CD4-positive, alpha-beta T cell (primary cell): ENCODE data around the gene GPATCH2L. TPM values are rescaled to one million over a fixed set of nuclear protein-coding genes. Genes with fewer than 3 reads are reported as not detected.

Source experiments
- ATAC-seq: fragments of 200-7000 bp; cut with Tn5 transposase; one replicate; pipeline ENCODE4 v1.10.0; 2022; ENCODE audit warnings: mild to moderate bottlenecking; ENCODE audit not compliant: poor library complexity
- CTCF ChIA-PET: fragments of 350-600 bp; sonication (Branson Sonifier 250); formaldehyde crosslinking; loops from one replicate; lab custom pipeline; 2021; ENCODE audit warnings: antibody characterized with exemption, inconsistent platforms; lab: Charles Lee
- POLR2A ChIA-PET: fragments of 350-600 bp; sonication (Branson Sonifier 250); formaldehyde crosslinking; loops from one replicate; lab custom pipeline; 2021; ENCODE audit warnings: antibody characterized with exemption, inconsistent platforms; lab: Charles Lee
- DNase-seq, 14 experiments: peaks; one replicate each; pipeline ENCODE4 v3.0.0-alpha.2; 2013 to 2020; ENCODE audit warnings: mixed read lengths in 2 of 14
- H3K27ac ChIP-seq, 2 donors: one replicate each; pipeline versions ENCODE4 v1.5.1 to v1.7.0; 2013; ENCODE audit warnings: low read length in 2 of 2, low read depth in 1 of 2, mild to moderate bottlenecking in 1 of 2
- H3K27me3 ChIP-seq, 2 experiments: 1 replicate in 1 of 2; 2 replicates in 1 of 2; pipeline versions ENCODE4 v1.6.1 to v1.7.0; 2013; ENCODE audit warnings: low read length in 2 of 2, control low read depth in 1 of 2, mild to moderate bottlenecking in 1 of 2, moderate library complexity in 1 of 2; ENCODE audit not compliant: insufficient read depth in 2 of 2, control insufficient read depth in 1 of 2
- H3K36me3 ChIP-seq: one replicate; pipeline ENCODE4 v1.6.1; 2013; ENCODE audit warnings: low read length, control low read depth; ENCODE audit not compliant: insufficient read depth
- H3K4me1 ChIP-seq: one replicate; pipeline ENCODE4 v1.6.1; 2013; ENCODE audit warnings: low read length, control low read depth; ENCODE audit not compliant: insufficient read depth
- H3K4me3 ChIP-seq: one replicate; pipeline ENCODE4 v1.5.1; 2013; ENCODE audit warnings: mild to moderate bottlenecking, low read length, moderate library complexity
- H3K9me3 ChIP-seq, 2 experiments: 1 replicate in 1 of 2; 2 replicates in 1 of 2; pipeline versions ENCODE4 v1.6.1 to v1.7.0; 2013; ENCODE audit warnings: low read length in 2 of 2, mild to moderate bottlenecking in 2 of 2, control low read depth in 1 of 2, moderate library complexity in 1 of 2; ENCODE audit not compliant: control insufficient read depth in 1 of 2, insufficient read depth in 1 of 2
- H3K27ac Mint-ChIP-seq: one replicate; pipeline ENCODE4 v1.8.0; 2020; ENCODE audit warnings: mixed read lengths
- H3K27me3 Mint-ChIP-seq: one replicate; pipeline ENCODE4 v1.8.0; 2021; ENCODE audit warnings: mixed read lengths
- H3K36me3 Mint-ChIP-seq: one replicate; pipeline ENCODE4 v1.8.0; 2021; ENCODE audit warnings: low read depth, mixed read lengths
- H3K4me1 Mint-ChIP-seq: one replicate; pipeline ENCODE4 v1.8.0; 2021; ENCODE audit warnings: low read depth, mixed read lengths
- H3K4me3 Mint-ChIP-seq: one replicate; pipeline ENCODE4 v1.8.0; 2020; ENCODE audit warnings: mild to moderate bottlenecking, mixed read lengths
- H3K9me3 Mint-ChIP-seq: one replicate; pipeline ENCODE4 v1.8.0; 2020; ENCODE audit warnings: mixed read lengths
- intact Hi-C, 2 experiments: fragments of 100-400 bp; cut with DNase I in 1 of 2; cut with micrococcal nuclease in 1 of 2; formaldehyde crosslinking; loops; one replicate each; pipeline versions ENCODE4 v1.15.1 to v1.9.0; 2023 to 2025; cut with DNase I, micrococcal nuclease
- total RNA-seq, 174 experiments: library from RNA in 2 of 174; stranded (reverse) in 2 of 174; gene quantifications; one replicate each; pipeline ENCODE4 v1.2.3 and lab custom pipeline; 2021 to 2026
- TF ChIP-seq, protein P1 (sequence below): fragments of 200-600 bp; IDR thresholded peaks from one replicate; pipeline ENCODE4 v1.8.0; 2022; ENCODE audit warnings: antibody characterized with exemption, mild to moderate bottlenecking

The GPATCH2L gene
- total RNA-seq, 2 experiments from 2014 or later, result 56.0 to 61.5 TPM

DNA sequence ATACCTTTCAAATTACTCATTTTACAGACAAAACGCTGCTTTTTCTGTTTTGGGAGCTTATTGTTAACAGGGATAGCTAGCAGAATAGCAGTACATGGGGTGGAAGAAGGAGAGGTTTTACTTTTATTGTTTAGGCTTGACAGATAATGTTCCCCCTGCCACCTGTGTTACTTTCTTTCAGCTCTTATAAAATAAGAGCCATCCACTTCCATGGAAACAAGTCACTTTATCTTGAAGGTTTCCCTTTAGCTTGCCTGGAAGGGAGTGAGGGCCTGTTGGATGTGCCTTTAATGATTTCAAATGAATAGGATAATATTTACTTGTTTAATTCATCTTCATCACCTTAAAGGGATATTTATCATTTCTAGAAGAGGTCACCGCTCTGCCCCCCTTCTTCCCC lies 23.3 kb downstream of the GPATCH2L start:
- Histone ChIP-seq H3K36me3 (peaks cover 72% of the 10 kb centered on the region), H3K4me1 (no peaks in the 10 kb centered on the region), H3K27ac (no peak overlapping the region), H3K9me3 (no peaks in the 10 kb centered on the region), H3K27me3 (no peaks in the 10 kb centered on the region), H3K4me3 (no peak overlapping the region)
- ATAC-seq, result no peak
- Mint-ChIP-seq H3K27me3 (no peaks in the 10 kb centered on the region), H3K4me1 (peaks cover 18% of the 10 kb centered on the region), H3K4me3 (no peak overlapping the region), H3K27ac (no peak overlapping the region), H3K9me3 (no peaks in the 10 kb centered on the region), H3K36me3 (peaks cover 90% of the 10 kb centered on the region)
- no peak for DNase-seq
- ChIA-PET CTCF (no interaction called here), POLR2A (interaction anchor here (0.6 kb wide), 1 partner anchor 987 kb away, joined by 4 read pairs; no protein-coding TSS in a partner anchor)
- TF ChIP-seq, protein P1, sequence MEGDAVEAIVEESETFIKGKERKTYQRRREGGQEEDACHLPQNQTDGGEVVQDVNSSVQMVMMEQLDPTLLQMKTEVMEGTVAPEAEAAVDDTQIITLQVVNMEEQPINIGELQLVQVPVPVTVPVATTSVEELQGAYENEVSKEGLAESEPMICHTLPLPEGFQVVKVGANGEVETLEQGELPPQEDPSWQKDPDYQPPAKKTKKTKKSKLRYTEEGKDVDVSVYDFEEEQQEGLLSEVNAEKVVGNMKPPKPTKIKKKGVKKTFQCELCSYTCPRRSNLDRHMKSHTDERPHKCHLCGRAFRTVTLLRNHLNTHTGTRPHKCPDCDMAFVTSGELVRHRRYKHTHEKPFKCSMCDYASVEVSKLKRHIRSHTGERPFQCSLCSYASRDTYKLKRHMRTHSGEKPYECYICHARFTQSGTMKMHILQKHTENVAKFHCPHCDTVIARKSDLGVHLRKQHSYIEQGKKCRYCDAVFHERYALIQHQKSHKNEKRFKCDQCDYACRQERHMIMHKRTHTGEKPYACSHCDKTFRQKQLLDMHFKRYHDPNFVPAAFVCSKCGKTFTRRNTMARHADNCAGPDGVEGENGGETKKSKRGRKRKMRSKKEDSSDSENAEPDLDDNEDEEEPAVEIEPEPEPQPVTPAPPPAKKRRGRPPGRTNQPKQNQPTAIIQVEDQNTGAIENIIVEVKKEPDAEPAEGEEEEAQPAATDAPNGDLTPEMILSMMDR, result no peak
- intact Hi-C loops, result no loop called here

- H3K9me3 ChIP-seq, result no peaks in the 10 kb centered on the region
- Mint-ChIP-seq H3K36me3 (peaks cover 90% of the 10 kb centered on the region), H3K27me3 (no peaks in the 10 kb centered on the region), H3K4me3 (no peak overlapping the region), H3K27ac (no peak overlapping the region), H3K9me3 (no peaks in the 10 kb centered on the region), H3K4me1 (peaks cover 8% of the 10 kb centered on the region)
- no peak for ATAC-seq
- ChIA-PET CTCF (no interaction called here), POLR2A (interaction anchor here (0.6 kb wide), 1 partner anchor 986 kb away, joined by 4 read pairs; no protein-coding TSS in a partner anchor)
- no peak overlapping the region for H3K4me3 ChIP-seq
- H3K27me3 ChIP-seq, result no peaks in the 10 kb centered on the region
- H3K36me3 ChIP-seq, result peaks cover 76% of the 10 kb centered on the region
- intact Hi-C loops, result no loop called here
- H3K4me1 ChIP-seq, result no peaks in the 10 kb centered on the region
- no peak overlapping the region for H3K27ac ChIP-seq
- DNase-seq, result no peak
- TF ChIP-seq, protein P1, result no peak
Observed at GRCh38 chr14:76175942-76176341, 24.2 kb downstream of the GPATCH2L start.

DNA sequence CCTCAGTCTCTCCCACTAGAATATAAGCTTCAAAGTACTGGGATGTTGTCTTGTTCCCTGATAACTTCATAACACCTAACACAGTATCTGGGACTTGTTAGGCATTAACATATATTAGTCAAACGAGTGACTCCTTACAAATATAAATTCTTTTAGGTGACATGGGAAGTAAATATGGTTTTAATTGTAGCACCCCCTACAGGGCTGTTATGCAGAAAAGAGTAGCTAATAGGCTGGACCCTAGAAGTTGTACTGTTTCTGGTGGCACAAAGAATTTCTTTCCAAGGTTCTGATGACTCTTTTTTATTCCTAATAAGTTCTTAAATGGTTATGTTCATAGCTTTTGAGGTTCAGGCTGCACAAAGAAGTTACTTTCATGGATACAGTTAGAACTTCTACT lies 29.8 kb downstream of the GPATCH2L start:
- H3K27me3 Mint-ChIP-seq, result no peaks in the 10 kb centered on the region
- Histone ChIP-seq H3K4me3 (no peak overlapping the region), H3K36me3 (peaks cover 64% of the 10 kb centered on the region), H3K4me1 (no peaks in the 10 kb centered on the region), H3K27ac (no peak overlapping the region), H3K27me3 (no peaks in the 10 kb centered on the region), H3K9me3 (no peaks in the 10 kb centered on the region)
- no peak for ATAC-seq
- H3K27ac Mint-ChIP-seq, result no peak overlapping the region
- peaks cover 95% of the 10 kb centered on the region for H3K36me3 Mint-ChIP-seq
- peaks cover 8% of the 10 kb centered on the region for H3K4me1 Mint-ChIP-seq
- CTCF ChIA-PET, result interaction anchor here (1.5 to 1.8 kb wide), 4 partner anchors 9 to 131 kb away, joined by 5 to 6 read pairs (median 6); no protein-coding TSS in a partner anchor
- no peak overlapping the region for H3K4me3 Mint-ChIP-seq
- POLR2A ChIA-PET, result no interaction called here
- TF ChIP-seq, protein P1, result no peak
- peak in 2 of 14 experiments; percentile 14 for DNase-seq
- no peaks in the 10 kb centered on the region for H3K9me3 Mint-ChIP-seq
- intact Hi-C loops, result no loop called here
